HG02571 (cell line): Measurements from ENCODE around the gene CAPN6.

Experiments
- ATAC-seq: cut with Tn5 transposase; IDR thresholded peaks from one replicate; pipeline ENCODE4 v1.9.1; 2021; ENCODE audit warnings: mild to moderate bottlenecking, moderate library complexity; ENCODE audit not compliant: unreplicated experiment

The CAPN6 gene

DNA sequence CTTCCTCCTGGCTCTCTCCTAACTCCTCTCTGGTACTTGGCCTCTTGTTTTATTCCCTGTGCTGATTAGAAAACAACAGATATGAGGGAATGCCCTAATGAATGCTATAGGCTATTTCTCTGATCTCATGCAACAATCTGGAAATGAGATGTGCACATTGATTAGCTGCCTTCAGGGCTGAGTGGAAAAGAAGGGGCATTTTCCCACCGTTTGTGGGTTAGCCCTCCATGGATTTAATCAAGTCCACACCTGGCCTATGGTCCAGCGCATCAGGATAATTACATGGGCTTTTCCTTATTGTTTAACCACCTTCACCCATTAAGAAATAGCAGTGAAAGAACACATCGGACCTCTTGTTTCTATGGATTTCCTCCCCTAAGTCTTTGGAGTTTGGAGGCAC is 70.0 kb downstream of the CAPN6 start:
- no peak for ATAC-seq

GRCh38 chrX:111199505-111199904 is 70.8 kb downstream of the CAPN6 start:
- no peak for ATAC-seq
